Sciatic nerve (tissue), 2 donors: ENCODE results near the gene TJAP1. TPM values are rescaled to one million over a fixed set of nuclear protein-coding genes. Genes with fewer than 3 reads are reported as not detected.

Source experiments
- ATAC-seq: fragments of 200-7000 bp; cut with Tn5 transposase; one replicate; pipeline ENCODE4 v1.9.1; 2020; ENCODE audit warnings: mild to moderate bottlenecking, moderate library complexity
- DNase-seq: peaks from one replicate; pipeline ENCODE4 v3.0.0-alpha.2; 2020; ENCODE audit warnings: low spot score
- intact Hi-C: fragments of 100-400 bp; cut with DNase I; formaldehyde crosslinking; loops from one replicate; pipeline ENCODE4 v1.14.2; 2022
- total RNA-seq: library from RNA; stranded (reverse); fragmentation: NEBNext Ultra II Directional; extraction: Animal tissue kit (Norgen Biotek cat#: 25700); gene quantifications from one replicate; pipeline ENCODE4 v1.2.1, GENCODE V29; 2021
- donor health status: DM: no; HTN: no; CAD: no.
- donor health status: DM: no; HTN: no; CAD: no.

The TJAP1 gene
- total RNA-seq, 1 donor from 2014 or later: 36.9 TPM

DNA sequence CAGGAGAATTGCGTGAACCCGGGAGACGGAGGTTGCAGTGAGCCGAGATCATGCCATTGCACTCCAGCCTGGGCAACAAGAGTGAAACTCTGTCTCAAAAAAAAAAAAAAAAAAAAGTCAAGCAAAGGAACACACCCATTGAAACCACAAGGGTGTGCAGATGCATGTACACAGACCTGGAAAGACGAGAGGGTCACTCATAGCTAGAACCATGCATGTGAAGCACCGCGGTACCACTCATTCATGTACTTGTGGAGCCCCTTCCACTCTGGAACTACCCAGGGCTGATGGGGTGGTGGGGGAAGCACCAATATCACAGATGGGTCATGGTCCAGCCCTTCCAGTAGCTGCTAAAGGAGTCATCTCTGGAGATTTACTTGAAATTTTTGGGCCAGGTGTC lies 7.4 kb upstream of the TJAP1 start:
- intact Hi-C loops: no loop called here
- DNase-seq (no peak), ATAC-seq (no peak)

DNA sequence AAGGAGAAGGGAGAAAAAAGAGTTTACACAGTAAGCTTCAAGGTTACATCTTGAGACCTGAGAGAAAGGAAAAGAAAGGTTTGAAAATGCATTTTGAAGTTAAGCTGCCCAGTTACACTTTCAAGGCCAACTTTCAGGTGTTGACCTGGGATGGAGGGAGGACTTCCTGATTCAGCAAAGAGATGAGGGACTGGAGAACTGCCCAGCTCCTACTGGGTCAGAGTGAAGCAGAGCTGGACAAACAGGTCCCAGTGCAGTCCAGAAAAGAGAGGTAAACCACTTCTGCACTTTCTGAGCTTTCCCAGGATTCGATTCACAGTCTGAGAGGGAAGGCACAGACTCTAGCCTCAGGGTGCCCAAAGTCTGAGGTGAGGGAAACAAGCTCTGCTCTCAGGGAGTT lies 6.0 kb upstream of the TJAP1 start:
- no peak for DNase-seq
- intact Hi-C loops: no loop called here
- no peak for ATAC-seq

- DNase-seq (no peak), ATAC-seq (no peak)
- intact Hi-C loops: no loop called here
These were observed 4.9 kb upstream of the TJAP1 start for GRCh38 chr6:43472515-43472914.

DNA sequence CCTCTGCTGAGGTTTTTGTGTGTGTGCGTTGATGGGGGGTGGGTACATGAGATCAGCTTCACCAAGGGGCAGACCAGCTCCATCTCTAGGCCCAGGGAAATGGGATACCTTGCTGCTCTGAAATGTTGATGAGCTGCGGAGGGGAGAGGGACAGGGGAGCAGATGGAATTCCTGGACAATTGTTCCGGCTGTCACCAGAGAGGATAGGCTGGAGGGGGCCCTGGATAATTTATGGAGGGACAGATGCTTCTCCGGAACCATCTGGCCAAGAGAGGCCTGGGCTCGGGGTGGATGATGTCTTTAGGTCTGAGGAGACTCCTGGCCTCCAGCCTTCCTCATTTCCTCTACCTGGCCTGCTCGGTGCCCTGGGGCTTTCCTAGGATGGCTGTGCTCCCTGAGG lies 1.9 kb upstream of the TJAP1 start:
- ATAC-seq (no peak), DNase-seq (no peak)
- intact Hi-C loops: no loop called here

DNA sequence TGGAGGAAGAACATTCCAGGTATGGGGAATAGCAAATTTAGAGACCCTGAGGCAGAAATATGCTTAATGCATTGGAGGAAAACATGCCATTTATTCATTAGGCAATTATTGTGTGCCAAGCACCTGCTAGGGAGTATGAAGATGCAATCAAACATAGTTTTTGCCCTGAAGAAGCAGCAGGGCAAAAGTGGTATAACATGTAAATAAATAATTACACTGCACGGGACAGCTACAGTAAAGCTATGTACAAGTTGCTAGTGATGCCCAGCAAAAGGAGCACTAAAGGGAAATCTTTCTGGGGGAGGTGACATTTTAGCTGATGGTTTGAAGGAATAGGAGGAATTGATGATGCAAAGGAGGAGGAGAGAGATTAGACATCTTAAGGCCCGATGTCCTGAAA lies 624 bp upstream of the TJAP1 start:
- ATAC-seq (no peak), DNase-seq (no peak)
- intact Hi-C loops: no loop called here

DNA sequence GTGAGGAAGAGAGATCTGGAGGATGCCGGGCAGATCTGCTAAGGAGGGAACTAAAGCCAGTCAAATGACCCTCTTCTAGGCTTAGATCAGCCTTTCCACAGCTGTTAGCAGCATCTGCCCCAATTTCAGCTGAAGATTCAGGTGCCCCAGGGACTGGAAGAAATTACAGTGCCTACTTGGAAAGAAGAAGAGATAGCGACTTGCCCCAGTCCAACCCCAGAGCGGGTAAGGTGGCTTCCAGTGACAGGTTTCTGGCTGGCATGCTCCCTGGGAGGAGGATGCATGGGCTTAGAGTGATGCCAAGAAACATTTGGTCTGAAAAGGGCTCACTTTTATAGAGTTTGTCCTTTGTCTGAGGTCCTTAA lies 620 bp downstream of the TJAP1 start:
- intact Hi-C loops: no loop called here
- ATAC-seq (no peak), DNase-seq (no peak)

DNA sequence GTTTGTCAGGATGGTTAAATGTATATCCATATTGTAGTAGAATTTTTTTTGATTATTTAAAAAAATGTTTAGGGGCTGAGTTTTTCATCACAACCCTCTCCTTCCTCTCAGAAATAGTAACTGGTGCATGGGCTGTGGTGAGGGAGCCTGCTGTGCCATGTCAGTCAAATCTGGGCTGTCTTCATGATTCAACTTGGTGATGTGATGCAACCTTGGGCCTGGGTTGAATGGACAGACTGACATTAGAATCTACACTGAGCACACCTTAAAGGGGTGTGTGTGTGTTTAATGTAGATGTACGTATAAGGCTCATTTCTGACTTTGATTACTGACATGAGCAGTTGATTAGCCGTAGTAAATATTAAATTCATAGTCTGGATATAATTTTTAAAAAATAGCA lies 3.7 kb downstream of the TJAP1 start:
- no peak for ATAC-seq
- intact Hi-C loops: no loop called here
- no peak for DNase-seq

- ATAC-seq (no peak), DNase-seq (no peak)
- intact Hi-C loops: no loop called here
These were observed 4.3 kb downstream of the TJAP1 start for GRCh38 chr6:43481591-43482236.

GRCh38 chr6:43488667-43489276 lies 11.4 kb downstream of the TJAP1 start:
- intact Hi-C loops: no loop called here
- no peak for ATAC-seq
- no peak for DNase-seq

- intact Hi-C loops: no loop called here
- ATAC-seq (peak; percentile 78), DNase-seq (no peak)
These were observed 12.1 kb downstream of the TJAP1 start for GRCh38 chr6:43489277-43490072.

DNA sequence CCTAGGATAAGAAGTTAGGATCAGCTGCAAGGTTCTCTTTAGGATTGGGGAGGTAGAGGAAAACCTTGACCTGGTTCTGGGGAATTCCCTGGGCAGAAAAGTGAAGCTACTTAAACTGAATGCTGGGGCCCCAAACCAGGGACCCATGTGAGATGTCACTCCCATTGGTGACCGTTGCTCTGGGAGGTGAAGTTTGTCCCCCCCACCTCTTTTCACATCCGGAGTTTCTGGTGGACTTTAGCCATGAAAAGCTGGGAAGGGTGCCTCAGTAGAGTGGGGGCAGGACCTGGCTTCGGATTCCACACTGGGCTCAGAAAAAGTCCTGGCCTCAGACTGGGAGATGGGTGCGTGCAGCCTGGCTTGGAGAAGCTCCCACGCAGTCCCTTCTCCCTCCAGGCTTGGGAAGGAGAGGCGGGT lies 13.2 kb downstream of the TJAP1 start:
- DNase-seq (no peak), ATAC-seq (no peak)
- intact Hi-C loops: no loop called here

DNA sequence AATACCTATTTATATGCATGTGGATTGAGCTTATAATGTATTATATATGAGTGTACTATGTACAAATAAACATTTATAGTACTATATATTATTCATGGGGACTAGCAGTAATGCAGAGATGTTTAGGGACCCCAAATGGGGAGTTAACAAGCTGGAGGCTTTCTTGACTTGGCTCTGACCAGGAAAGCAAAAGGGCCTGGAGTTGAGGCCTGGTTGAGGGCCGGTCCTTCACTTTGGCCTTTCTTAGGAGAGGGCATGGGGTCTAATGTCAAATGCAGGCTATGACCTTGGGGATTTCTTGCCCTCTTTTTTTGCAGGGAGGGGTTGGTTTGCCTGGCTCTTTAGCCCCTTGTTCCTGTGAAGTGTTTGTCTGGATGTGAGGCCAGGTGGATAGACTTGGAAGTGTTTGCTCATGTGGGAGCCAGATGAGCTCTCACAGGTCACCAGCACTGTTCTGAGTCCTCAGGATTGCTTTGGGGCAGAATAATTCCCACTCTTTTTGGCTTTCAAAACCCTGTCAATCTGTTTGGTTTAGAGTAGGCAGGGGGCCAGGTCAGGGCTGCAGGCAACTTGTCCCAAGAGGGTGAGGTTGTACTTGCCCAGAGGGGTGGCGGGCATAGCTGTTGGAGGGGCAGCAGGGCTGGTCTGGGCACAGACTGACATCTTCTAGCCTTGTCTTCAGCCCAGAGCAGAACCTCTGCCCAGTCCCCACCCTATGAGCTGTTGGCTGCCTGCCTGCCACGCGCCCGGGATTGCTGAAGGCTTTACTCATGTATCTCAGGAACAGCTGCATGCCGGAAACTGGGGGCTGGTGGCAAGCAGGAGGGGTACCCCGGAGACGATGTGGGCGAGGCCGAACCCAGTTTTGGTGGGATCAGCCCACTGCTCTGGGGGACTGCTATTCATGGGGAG lies 14.6 kb downstream of the TJAP1 start:
- DNase-seq (peak; percentile 88), ATAC-seq (peak; percentile 81)
- intact Hi-C loops: no loop called here

DNA sequence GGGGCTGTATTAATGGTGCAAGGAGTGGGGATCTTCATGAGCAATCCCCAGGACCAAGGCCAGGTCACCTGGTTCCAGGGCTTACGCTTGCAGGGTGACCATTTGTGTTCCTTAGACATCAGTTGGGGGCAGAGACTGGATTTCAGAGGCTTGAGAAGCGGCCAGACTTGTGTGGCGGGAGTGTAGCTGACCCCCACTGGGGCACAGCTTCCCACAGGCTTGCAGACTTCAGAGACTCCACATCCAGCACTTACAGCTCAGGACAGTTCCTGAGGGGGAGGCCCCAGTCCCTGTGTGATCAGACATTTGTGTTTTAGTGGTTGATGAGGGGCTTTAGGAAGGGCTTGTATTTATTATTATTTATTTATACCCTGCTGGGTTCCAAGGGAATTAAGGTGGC lies 15.3 kb downstream of the TJAP1 start:
- DNase-seq: no peak
- intact Hi-C loops: no loop called here
- ATAC-seq: no peak

DNA sequence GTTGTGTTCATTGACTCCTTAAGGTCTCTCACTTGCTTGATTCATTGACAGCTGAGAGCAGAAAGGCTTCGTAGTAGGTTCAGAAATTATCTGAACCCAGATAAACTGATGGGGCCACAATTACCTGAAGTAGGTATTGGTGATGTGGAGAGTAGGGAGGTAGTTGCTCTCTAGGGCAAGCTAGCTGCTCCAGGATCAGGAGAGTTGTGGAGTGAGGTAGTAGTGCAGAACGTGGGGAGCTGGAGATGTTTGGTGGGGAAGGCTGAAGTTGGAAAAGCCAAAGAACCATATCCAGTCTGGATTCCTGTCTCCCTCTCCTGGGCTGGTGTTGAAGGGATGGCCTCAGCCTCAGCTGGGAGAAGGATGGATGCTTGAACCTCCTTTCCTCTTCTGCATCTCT lies 15.9 kb downstream of the TJAP1 start:
- DNase-seq (no peak), ATAC-seq (no peak)
- intact Hi-C loops: no loop called here

- no peak for ATAC-seq
- no peak for DNase-seq
- intact Hi-C loops: no loop called here
These were observed 16.5 kb downstream of the TJAP1 start for GRCh38 chr6:43493833-43494232.

- intact Hi-C loops: no loop called here
- DNase-seq (no peak), ATAC-seq (no peak)
These were observed 17.0 kb downstream of the TJAP1 start for GRCh38 chr6:43494321-43494720.

- ATAC-seq (no peak), DNase-seq (no peak)
- intact Hi-C loops: no loop called here
These were observed 17.4 kb downstream of the TJAP1 start for GRCh38 chr6:43494766-43495165.

GRCh38 chr6:43495409-43495941 lies 18.1 kb downstream of the TJAP1 start:
- ATAC-seq: no peak
- intact Hi-C loops: no loop called here
- DNase-seq: no peak

GRCh38 chr6:43496370-43497128 lies 19.2 kb downstream of the TJAP1 start:
- DNase-seq: no peak
- intact Hi-C loops: no loop called here
- peak; percentile 45 for ATAC-seq
